Parathyroid adenoma (tissue), 2 donors: Measurements from ENCODE around the gene DCN.

Experiments
- H2AFZ ChIP-seq: fragments of 300-600 bp; sonication (generic); one replicate; pipeline ENCODE4 v1.7.0; 2017; ENCODE audit warnings: antibody characterized with exemption, mild to moderate bottlenecking
- H3K27ac ChIP-seq: fragments of 300-600 bp; sonication (generic); one replicate; pipeline ENCODE4 v1.7.0; 2017
- H3K27me3 ChIP-seq: fragments of 300-600 bp; sonication (generic); one replicate; pipeline ENCODE4 v1.7.0; 2017; ENCODE audit warnings: low read length; ENCODE audit not compliant: control insufficient read depth, insufficient read depth
- H3K36me3 ChIP-seq: fragments of 300-600 bp; sonication (generic); one replicate; pipeline ENCODE4 v1.7.0; 2017; ENCODE audit warnings: low read length; ENCODE audit not compliant: control insufficient read depth, insufficient read depth
- H3K4me1 ChIP-seq: fragments of 300-600 bp; sonication (generic); one replicate; pipeline ENCODE4 v1.7.0; 2017; ENCODE audit warnings: control low read depth
- H3K4me2 ChIP-seq: fragments of 300-600 bp; sonication (generic); one replicate; pipeline ENCODE4 v1.7.0; 2017; ENCODE audit warnings: low read length
- H3K4me3 ChIP-seq: fragments of 300-600 bp; sonication (generic); one replicate; pipeline ENCODE4 v1.7.0; 2017; ENCODE audit warnings: low read depth, low read length
- H3K79me2 ChIP-seq: fragments of 300-600 bp; sonication (generic); one replicate; pipeline ENCODE4 v1.7.0; 2017; ENCODE audit warnings: control low read depth
- H3K9ac ChIP-seq: fragments of 300-600 bp; sonication (generic); one replicate; pipeline ENCODE4 v1.7.0; 2017; ENCODE audit warnings: mild to moderate bottlenecking
- H3K9me3 ChIP-seq: fragments of 300-600 bp; sonication (generic); one replicate; pipeline ENCODE4 v1.7.0; 2017; ENCODE audit warnings: low read length; ENCODE audit not compliant: control insufficient read depth
- CTCF ChIP-seq: fragments of 300-600 bp; sonication (generic); IDR thresholded peaks from one replicate; pipeline ENCODE4 v1.7.0; 2017; ENCODE audit warnings: antibody characterized with exemption, mild to moderate bottlenecking
- donor health status: primary hyperparathyroidism.

The DCN gene

GRCh38 chr12:91126516-91126915 is 56.1 kb downstream of the DCN start:
- no peak overlapping the region for H2AFZ ChIP-seq
- H3K4me1 ChIP-seq: no peaks in the 10 kb centered on the region
- H3K9me3 ChIP-seq: no peaks in the 10 kb centered on the region
- no peak overlapping the region for H3K9ac ChIP-seq
- no peak overlapping the region for H3K4me2 ChIP-seq
- no peak overlapping the region for H3K4me3 ChIP-seq
- H3K36me3 ChIP-seq: no peaks in the 10 kb centered on the region
- no peaks in the 10 kb centered on the region for H3K27me3 ChIP-seq
- no peaks in the 10 kb centered on the region for H3K79me2 ChIP-seq
- TF ChIP-seq CTCF: no peak
- no peak overlapping the region for H3K27ac ChIP-seq

GRCh38 chr12:91123236-91123916 is 59.2 kb downstream of the DCN start:
- no peak overlapping the region for H3K27ac ChIP-seq
- H2AFZ ChIP-seq: no peak overlapping the region
- H3K9me3 ChIP-seq: no peaks in the 10 kb centered on the region
- no peaks in the 10 kb centered on the region for H3K4me1 ChIP-seq
- no peaks in the 10 kb centered on the region for H3K36me3 ChIP-seq
- no peaks in the 10 kb centered on the region for H3K27me3 ChIP-seq
- no peak overlapping the region for H3K4me2 ChIP-seq
- no peak for TF ChIP-seq CTCF
- no peak overlapping the region for H3K4me3 ChIP-seq
- H3K79me2 ChIP-seq: no peaks in the 10 kb centered on the region
- H3K9ac ChIP-seq: no peak overlapping the region

DNA sequence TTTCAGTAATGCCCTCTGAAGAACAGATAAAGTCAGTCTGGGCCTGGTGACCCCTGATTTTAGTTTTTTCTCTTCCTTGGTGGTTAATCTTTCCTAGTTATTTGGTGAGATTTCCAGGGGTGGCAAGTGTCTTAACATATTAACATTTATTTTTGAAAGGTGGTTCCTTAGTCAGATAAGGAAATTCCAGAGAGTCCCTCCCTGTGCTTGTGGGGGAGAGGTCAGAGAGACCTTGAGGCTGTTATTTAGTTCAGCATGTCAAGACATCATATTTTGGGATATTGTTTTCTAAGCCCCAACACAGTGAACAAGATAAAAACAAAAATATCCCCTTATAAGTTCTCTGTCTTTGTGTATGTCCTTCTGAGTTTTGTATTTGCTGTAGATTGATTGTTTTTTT is 61.8 kb downstream of the DCN start:
- H3K4me3 ChIP-seq: no peak overlapping the region
- no peaks in the 10 kb centered on the region for H3K36me3 ChIP-seq
- no peaks in the 10 kb centered on the region for H3K9me3 ChIP-seq
- no peak overlapping the region for H3K4me2 ChIP-seq
- no peaks in the 10 kb centered on the region for H3K4me1 ChIP-seq
- no peak overlapping the region for H3K9ac ChIP-seq
- no peaks in the 10 kb centered on the region for H3K79me2 ChIP-seq
- H2AFZ ChIP-seq: no peak overlapping the region
- H3K27ac ChIP-seq: no peak overlapping the region
- no peaks in the 10 kb centered on the region for H3K27me3 ChIP-seq
- no peak for TF ChIP-seq CTCF

GRCh38 chr12:91119089-91119488 is 63.5 kb downstream of the DCN start:
- Histone ChIP-seq H3K27me3 (no peaks in the 10 kb centered on the region), H2AFZ (no peak overlapping the region), H3K36me3 (no peaks in the 10 kb centered on the region), H3K4me3 (no peak overlapping the region), H3K79me2 (no peaks in the 10 kb centered on the region), H3K4me2 (no peak overlapping the region), H3K27ac (no peak overlapping the region), H3K9me3 (no peaks in the 10 kb centered on the region), H3K4me1 (no peaks in the 10 kb centered on the region), H3K9ac (no peak overlapping the region)
- no peak for TF ChIP-seq CTCF

DNA sequence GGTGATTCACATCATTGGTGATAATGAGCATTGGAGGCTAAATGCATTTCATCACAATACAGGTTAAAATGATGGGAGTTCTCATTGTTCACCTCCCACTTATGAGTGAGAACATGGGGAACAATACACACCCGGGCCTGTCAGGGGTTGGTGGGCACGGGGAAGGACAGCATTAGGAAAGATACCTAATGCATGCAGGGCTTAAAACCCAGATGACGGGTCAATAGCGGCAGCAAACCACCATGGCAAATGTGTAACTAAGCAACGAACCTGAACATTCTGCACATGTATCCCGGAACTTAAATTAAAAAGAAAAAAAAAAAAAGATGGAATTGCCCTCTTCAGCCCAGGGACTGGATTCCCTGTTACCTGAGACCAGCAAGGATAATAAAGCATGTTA is 69.0 kb downstream of the DCN start:
- H3K36me3 ChIP-seq: no peaks in the 10 kb centered on the region
- H3K4me1 ChIP-seq: no peaks in the 10 kb centered on the region
- no peaks in the 10 kb centered on the region for H3K9me3 ChIP-seq
- H3K9ac ChIP-seq: no peak overlapping the region
- TF ChIP-seq CTCF: no peak
- no peak overlapping the region for H3K27ac ChIP-seq
- no peak overlapping the region for H2AFZ ChIP-seq
- no peaks in the 10 kb centered on the region for H3K79me2 ChIP-seq
- no peak overlapping the region for H3K4me2 ChIP-seq
- no peak overlapping the region for H3K4me3 ChIP-seq
- no peaks in the 10 kb centered on the region for H3K27me3 ChIP-seq
